Gastrocnemius medialis (tissue), 4 donors: ENCODE results near the gene TLX3.

Experiments
- CTCF ChIP-seq, 5 experiments: fragments of 450-650 bp in 3 of 5; fragments of 200-600 bp in 2 of 5; sonication (generic) in 2 of 5; IDR thresholded peaks in 4 of 5; conservative IDR thresholded peaks in 1 of 5; 1 replicate in 4 of 5; 2 replicates in 1 of 5; pipeline ENCODE4 v1.5.1; 2016 to 2019; ENCODE audit warnings: antibody characterized with exemption in 5 of 5, mild to moderate bottlenecking in 3 of 5, moderate library complexity in 3 of 5
- POLR2A ChIP-seq, 2 donors: fragments of 450-650 bp; IDR thresholded peaks; one replicate each; pipeline ENCODE4 v1.6.1; 2017; ENCODE audit warnings: antibody characterized with exemption in 2 of 2, mild to moderate bottlenecking in 2 of 2, moderate library complexity in 2 of 2

DNA sequence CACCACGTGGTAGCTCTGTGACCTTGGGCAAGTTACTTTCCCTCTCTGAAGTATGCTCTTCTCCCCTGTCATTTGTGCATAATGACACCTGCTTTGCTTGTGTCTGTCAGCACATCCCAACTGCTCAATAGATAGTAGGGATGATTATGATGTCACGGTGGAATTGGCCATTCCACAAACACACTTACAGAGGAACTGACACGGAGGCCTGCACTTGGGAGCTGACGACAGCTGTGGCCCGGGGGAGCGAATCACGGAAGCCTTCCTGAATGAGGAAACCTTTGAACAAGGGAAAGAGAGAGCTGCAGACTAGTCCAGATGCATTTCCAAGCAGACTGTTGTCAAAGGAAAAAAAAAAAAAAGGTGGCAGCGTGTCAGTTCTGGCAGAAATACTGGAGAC, 21.0 kb downstream of the TLX3 start:
- TF ChIP-seq CTCF (IDR thresholded peaks at IDR 0.05 in 4 of 5, conservative IDR thresholded peaks at IDR 0.05 in 1 of 5) (no peak), POLR2A (IDR thresholded peaks at IDR 0.05) (no peak)
